Occipital lobe (tissue), 2 donors: ENCODE measurements around the gene SLC27A1. TPM values are rescaled to one million over a fixed set of nuclear protein-coding genes. Genes with fewer than 3 reads are reported as not detected.
"Not testable (repeated sequence)": the region's sequence is repeated elsewhere in the genome, so short reads cannot be mapped to it uniquely, and the experiment has no call there.

ENCODE experiments used
- DNase-seq: peaks from one replicate; lab custom pipeline; 2025; lab: John Stamatoyannopoulos, UW
- total RNA-seq: library from RNA; depleted of rRNA; stranded (reverse); fragments of >200 nt; gene quantifications from one replicate; pipeline ENCODE4 v1.2.3, GENCODE V29; 2014

Gene SLC27A1
- total RNA-seq, 1 donor from 2014 or later = 14.2 TPM

DNA sequence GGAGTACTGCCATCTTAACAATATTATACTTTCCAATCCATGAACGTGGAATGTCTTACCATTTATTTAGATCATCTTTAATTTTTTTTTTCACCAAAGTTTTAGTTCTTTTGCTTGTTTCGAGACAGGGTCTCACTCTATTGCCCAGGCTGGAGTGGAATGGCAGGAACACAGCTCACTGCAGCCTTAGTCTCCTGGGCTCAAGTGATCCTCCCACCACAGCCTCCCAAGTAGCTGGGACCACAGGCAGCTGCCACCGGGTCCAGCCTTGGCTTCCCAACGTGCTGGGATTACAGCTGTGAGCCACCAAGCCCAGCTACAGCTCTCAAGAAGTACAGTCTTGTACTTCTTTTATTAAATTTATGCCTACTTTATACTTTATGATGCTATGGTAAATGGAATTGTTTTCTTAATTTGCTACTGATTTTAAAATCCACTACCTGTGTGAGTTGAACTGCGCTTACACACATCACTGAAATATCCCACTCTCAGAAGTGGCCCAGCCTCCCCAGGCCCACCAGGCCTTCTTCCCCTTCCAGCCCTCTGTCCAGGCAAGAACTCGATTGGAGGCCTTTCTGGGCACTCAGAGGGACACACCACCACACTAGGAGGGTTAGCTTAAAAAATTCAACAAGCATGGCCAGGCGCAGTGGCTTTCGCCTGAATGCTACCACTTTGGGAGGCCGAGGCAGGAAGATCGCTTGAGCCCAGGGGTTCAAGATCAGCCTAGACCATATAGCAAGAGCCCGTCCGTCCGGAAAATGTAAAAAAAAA lies 40.1 kb downstream of the SLC27A1 start:
- DNase-seq = no peak

DNA sequence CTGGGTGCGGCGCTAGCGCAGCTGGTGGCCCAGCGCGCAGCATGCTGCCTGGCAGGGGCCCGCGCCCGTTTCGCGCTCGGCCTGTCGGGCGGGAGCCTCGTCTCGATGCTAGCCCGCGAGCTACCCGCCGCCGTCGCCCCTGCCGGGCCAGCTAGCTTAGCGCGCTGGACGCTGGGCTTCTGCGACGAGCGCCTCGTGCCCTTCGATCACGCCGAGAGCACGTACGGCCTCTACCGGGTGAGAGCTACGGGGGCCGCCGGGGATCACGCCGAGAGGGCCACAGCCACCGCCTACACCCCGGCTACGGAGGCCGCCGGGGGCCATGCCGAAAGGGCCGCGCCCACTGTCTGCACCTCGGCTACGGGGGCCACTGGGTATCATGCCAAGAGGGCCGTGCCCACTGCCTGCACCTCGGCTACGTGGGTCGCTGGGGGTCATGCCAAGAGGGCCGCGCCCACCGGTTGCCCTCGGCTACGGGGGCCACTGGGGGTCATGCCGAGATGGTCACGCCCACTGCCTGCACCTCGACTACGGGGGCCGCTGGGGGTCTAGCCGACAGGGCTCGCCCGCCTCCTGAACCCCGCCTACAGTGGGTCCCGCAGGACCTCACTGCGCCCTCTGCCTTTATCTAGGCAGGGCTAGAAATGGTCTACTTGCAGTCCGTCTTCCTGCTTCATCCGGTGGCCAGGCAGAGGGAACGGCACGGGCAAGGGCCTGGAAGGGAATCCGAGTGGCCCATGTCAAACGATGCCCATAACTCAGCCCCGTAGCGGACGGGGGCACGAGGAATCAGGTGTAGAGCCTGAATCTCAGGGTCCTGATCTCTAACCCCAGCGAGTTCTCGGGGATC lies 41.6 kb downstream of the SLC27A1 start:
- peak; percentile 89 for DNase-seq

DNA sequence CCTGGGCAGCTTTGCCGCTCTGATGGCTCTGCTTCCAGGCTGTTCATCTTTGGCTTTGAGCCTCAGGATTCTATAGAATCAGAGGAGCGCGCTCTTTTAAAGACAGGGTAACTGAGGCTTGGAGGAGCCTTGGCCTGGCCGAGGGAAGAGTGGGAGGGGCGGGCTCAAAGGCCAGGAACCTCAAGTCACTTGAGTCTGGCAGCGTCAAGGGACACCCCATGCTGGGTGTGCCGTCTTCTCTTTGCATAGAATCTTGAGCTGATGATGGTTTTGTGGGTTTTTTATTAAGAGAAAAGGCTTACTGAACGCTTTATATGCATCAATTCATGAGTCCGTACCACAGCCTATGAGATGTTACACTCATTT lies 42.2 kb downstream of the SLC27A1 start:
- no peak for DNase-seq

DNA sequence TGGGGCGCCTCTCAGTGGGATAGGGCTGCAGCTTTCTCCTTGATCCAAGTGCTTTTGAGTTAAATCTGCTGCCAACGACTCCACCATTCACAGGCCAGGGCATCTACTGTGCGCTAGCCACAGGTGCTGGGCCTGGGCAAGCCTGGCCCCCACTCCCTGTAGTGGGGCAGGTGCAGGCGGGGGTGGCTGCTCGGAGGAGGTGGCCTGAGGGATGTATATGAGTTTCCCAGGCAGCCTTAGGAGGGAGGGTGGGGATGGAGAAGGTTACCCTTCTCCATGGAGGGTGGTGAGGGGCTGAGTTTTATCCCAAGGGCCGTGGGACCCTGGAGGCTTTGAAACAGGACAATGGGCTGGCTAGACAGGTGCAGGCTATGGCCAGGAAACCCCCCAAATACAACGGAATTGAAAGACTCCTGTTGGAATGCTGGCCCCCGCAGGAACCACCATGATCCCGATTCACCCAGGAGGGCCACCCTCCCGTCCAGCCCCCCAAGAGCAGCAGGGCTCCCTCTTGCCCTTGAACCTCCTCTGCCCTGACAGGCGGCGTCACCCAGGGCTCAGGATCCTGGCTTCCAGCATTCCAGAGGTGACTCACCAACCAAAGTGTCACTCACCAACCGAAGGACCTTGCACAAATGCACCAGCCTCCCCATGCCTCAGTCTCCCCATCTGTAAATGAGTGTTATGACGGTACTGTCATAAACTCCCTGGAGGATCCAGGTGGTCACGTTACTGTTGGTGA lies 45.3 kb downstream of the SLC27A1 start:
- no peak for DNase-seq

DNA sequence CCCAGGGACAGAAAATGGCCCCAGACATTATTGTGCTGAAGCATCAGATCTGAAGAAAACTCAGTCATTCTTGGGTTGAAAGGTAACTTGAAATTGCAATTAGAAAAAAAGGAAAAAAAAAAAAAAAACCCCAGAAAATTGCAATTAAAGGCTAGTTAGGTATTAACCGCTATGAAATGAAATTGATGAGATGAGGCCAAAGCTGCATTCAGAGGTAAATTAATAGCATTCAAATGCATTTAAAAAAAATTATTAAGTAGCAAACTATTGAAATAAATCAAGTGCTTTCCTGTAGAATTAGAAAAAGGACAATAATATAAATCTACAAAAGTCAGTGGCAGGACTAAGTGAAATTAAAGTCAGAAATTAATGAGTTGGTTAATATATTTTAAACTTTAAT lies 47.6 kb downstream of the SLC27A1 start:
- DNase-seq = no peak

DNA sequence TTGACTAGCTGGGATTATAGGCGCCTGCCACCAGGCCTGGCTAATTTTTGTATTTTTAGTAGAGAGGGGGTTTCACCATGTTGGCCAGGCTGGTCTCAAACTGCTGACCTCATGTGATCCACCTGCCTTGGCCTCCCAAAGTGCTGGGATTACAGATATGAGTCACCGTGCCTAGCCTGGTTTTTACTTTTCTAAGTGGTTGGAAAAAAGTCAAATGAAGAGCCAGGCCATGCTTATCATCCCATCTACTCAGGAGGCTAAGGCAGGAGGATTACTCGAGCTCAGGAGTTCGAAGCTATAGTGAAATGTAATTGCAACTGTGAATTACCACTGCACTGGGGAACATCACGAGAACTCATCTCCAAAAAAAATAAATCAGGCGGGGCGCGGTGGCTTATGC lies 48.3 kb downstream of the SLC27A1 start:
- DNase-seq = not testable (repeated sequence)

DNA sequence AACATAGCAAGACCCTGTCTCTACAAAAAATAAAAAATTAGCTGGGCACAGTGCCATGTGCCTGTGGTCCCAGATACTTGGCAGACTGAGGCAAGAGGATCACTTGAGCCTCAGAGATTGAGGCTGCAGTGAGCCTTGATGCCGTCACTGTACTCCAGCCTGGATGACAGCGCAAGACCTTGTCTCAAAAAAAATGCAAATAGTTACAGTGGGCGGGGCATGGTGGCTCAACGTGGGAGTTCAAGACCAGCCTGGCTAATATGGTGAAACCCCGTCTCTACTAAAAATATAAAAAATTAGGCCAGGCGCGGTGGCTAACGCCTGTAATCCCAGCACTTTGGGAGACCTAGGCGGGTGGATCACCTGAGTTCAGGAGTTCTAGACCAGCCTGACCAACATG lies 49.6 kb downstream of the SLC27A1 start:
- DNase-seq = no peak

DNA sequence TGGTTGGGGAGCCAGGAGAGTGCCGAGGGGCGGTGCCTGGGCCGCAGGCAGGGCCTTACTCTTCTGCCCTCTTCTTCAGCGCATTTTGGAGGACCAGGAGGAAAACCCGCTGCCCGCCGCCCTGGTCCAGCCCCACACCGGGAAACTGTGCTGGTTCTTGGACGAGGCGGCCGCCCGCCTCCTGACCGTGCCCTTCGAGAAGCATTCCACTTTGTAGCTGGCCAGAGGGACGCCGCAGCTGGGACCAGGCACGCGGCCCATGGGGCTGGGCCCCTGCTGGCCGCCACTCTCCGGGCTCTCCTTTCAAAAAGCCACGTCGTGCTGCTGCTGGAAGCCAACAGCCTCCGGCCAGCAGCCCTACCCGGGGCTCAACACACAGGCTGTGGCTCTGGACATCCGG lies 50.5 kb downstream of the SLC27A1 start:
- no peak for DNase-seq

DNA sequence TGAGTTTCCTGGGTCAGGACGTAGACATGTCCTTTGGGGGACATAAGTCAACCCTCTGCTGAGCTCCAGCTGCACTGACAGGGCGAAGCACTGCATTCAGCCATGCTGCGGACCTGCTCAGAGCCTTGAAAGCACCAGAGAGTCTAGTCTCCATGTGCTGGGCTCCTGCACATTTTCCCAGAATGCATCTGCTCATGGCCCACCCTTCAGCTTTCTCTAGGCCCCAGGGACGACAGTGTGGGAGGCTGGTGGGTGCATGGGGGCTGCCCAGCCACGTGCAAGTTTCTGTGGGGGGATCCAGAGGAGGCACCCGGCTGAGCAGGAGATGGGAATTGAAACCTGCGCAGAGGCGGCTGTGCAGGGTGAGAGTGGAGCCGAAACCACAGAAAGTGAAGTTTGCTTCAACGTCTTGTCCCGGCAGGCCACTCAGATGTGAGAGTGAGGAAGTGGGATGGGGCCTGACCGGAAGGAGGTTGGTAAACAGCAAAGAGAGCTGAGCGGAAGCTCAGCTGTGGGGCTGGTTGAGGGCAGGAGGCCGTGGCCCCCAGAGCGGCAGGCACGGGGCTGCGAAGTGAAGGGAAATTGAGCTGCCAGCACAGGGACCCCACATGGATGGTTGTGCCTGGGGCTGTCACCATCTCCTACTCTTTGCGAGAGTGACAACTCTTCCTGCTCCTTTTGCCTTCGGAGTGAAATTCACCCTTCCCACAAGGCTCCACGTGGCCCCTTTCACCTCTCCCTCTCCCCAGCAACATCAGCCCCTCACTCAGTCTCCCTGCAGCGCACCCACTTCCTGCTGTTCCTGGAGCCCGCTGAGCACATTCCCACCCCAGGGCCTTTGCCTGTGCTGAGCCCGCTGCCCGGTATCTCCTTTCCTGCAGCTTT lies 52.9 kb downstream of the SLC27A1 start:
- DNase-seq = no peak

DNA sequence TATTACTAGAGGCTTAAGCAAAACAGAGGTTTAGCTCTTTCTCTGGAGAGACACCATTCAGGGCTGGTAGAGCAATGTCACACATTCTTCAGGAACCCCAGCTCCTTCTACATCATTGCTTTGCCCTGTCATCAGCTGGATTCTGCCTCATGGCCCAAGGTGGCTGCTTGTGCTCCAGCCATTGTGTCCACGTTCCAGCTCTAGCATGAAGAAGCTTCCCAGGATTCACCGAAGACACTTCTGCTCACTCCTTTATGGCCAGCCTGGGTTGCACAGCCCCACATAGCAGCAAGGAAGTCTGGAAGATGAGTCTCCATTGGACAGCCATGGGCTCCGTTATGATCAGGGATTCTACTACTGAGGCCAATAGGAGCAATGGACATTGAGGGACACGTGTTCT lies 54.3 kb downstream of the SLC27A1 start:
- no peak for DNase-seq

DNA sequence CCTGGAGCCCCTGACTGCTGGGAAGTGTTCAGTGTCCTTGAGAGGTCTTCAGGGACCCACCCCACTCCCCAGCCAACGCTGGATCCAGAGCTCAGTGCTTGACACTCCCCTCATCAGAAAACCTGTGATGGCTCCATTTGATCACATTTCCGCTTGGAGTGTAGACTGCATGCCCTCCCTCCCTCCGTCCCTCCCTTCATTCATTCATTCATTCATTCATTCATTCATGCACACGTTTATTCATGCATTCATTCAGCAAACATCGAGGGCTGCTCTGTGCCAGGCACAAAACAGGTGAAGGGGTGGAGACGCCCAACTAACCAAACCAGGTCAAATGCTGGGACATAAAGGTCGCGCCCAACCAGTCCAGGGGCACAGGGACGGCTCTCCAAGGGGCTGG lies 54.8 kb downstream of the SLC27A1 start:
- DNase-seq = no peak

DNA sequence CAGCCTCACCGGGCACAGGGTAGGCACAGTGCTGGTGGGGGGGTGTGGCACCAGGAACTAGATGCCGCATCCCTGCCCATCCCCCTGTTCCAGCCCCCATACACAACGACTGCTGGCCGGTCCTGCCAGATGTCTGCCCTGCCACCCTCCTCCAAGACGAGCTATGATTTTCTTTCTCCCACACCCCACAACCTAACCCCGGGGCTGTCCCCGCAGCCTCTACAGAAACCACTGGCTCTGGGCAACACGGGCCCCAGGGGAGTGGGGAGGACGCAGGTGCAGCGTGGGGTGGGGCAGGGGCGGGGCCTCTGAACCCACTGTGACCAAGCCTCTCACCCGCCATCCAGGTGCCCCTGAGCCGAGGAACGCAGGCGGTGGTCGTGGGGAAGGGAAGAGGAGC lies 56.6 kb downstream of the SLC27A1 start:
- no peak for DNase-seq

DNA sequence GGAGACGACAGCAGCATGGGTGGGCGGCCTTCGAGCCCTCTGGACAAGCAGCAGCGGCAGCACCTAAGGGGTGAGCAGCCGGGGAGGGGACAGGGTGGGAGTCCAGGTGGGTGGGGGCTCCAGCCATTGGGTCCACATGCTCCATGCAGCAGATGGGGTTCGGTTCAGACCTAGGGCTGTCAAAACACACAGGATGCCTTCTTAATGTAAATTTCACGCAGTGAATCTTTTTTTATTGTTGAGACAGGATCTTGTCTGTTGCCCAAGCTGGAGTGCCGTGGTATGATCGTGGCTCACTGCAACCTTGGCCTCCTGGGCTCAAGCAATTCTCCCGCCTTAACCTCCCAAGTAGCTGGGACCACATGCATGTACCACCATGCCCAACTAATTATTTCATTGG lies 57.0 kb downstream of the SLC27A1 start:
- no peak for DNase-seq

DNA sequence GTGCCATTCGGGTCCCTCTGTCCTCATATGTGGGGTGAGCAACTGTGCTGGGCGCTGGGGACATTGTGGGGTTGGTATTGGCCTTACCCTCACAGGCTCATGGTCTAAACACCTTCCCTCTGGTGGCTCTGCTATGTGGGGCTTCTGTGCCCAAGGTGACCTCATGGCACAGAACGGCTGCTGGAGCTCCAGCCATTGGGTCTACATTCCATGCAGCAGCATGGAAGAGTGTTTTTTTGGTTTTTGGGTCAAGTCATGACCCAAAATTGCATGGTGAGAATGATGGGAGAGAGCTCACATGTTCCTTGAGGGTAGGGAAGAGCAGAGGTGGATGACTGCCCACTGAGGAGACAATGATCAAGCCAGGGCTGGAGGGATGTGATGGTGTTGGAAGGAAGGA lies 58.3 kb downstream of the SLC27A1 start:
- DNase-seq = no peak

DNA sequence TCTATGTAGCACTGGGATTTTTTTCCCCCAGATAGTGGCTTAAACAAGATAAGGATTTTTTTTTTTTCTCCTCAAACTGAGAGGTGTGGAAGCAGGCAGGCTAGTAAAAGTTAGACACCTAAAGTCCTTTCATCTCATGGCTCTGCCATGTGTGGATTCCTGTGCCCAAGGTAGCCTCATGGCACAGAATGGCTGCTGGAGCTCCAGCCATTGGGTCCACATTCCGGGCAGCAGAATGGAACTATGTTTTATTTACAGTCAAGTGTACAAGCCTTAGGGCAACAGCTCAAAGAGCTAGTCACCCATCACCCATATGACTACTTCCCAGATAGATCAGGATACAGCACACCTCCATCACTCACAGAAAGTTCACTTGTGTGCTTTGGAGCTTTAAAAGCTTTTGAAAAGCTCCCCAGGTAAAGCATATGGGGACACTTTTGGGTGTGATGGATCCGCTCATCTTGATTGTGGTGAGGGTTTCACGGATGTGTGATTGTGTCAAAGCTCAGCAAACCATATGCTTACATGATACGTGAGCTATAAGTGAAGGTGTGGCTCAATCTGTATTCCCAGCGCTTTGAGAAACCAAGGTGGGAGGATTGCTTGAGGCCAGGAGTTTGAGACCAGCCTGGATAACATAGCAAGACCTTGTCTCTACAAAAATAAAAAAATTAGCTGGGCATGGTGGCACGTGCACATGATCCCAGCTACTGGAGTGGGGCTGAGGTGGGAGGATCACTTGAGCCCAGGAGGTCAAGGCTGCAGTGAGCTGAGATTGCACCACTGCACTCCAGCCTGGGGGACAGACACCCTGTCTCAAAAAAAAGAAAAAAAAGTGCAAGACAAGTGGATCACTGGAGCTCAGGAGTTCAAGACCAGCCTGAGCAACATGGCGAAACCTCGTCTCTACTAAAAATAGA lies 59.2 kb downstream of the SLC27A1 start:
- no peak for DNase-seq

DNA sequence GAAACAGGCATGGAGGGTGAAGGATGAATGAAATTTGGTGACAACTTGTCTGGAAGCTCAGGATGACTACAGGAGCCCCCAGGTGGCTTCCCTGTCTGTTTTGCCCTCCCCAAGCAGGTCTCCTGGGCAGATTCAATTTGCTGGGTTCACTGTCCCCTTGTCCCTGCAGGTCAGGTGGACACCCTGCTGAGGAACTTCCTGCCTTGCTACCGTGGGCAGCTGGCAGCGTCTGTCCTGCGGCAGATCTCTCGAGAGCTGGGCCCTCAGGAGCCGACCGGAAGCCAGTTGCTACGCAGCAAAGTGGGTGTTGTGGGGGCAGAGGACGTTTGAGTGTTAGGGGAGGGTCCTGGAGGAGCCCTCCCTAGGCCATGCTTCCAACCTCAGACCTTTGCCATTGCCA lies 60.3 kb downstream of the SLC27A1 start:
- no peak for DNase-seq

DNA sequence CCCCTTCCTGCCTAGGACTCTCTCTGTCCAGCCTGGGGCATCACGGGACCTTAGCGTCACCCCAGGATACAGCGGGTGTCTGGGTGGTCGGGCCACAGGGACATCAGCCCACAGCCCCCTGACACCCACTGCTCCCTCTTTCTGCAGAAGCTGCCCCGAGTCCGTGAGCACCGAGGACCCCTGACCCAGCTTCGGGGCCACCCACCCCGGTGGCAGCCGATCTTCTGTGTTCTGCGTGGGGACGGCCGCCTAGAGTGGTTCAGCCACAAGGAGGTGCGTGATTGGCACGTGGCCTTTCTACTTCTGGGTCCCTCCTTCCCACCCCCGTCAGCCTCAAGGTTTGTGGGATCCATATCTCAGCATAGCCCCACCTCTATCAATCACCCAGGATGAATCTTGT lies 61.8 kb downstream of the SLC27A1 start:
- DNase-seq = no peak

DNA sequence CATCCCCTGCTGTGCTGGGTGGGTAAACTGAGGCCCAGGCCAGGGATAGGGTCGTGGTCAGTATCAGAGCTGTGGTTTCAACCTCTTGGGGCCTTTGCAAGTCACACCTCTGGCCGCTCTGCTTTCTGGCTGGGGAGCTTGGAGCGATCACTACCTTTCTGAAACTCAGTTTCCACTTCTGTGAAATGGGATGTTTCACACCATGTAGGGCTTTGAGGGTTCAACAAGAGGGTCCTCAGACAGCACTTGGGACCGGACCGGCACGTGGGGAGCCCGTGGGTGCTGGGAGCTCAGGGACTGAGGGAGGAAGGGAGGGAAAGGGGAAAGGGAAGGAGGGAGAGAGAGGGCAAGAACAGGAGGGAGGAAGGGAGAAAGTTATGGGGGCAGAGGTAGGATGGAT lies 62.2 kb downstream of the SLC27A1 start:
- no peak for DNase-seq

DNA sequence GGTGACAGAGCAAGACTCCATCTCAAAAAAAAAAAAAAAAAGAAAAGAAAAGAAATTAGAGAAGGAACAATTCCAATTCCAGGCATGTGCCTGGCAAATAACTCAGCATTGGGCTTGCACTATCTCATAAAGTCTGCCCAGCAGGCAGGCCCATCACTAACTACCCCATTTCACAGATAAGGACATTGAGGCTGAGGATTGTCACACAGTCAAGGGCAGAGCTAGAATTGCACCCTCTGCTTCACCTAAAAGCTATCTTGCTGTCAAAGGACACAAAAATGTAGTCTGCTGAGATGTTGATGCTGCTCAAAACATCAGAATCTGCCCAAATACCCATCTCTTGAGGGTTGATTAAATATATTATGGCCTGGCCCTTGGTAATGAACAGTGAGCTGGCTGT lies 64.4 kb downstream of the SLC27A1 start:
- no peak for DNase-seq

DNA sequence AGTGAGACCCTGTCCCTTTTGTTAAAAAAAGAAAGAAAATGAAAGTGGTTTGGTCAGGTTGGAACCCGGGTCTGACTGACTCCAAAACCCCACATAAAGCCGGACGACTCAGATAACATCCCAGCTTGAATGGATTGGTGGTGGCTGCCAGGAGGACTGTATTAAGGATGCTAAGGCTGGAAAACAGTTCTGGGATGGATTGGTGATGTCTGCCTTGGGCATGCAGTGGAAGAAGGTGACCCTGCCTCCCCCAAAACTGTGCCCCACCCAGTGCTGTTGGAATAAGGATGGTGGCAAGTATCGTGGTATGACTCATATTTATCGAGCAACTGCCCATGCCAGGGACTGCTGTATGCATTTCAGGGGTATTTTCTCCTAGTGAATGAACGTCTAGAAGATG lies 66.6 kb downstream of the SLC27A1 start:
- DNase-seq = no peak
